GM12873 (cell line): ENCODE results near the gene TECR.
A peak's percentile ranks its signal among the peaks of the same experiment; 100 is the strongest.

Source experiments
- TF ChIP-seq, protein P1 (sequence below): IDR thresholded peaks from 2 replicates; pipeline ENCODE4 v1.5.1; 2012; ENCODE audit warnings: low read depth, mild to moderate bottlenecking, moderate library complexity, low read length, control low read depth; ENCODE audit not compliant: insufficient read depth; ENCODE audit errors: missing control alignments

TECR gene

DNA sequence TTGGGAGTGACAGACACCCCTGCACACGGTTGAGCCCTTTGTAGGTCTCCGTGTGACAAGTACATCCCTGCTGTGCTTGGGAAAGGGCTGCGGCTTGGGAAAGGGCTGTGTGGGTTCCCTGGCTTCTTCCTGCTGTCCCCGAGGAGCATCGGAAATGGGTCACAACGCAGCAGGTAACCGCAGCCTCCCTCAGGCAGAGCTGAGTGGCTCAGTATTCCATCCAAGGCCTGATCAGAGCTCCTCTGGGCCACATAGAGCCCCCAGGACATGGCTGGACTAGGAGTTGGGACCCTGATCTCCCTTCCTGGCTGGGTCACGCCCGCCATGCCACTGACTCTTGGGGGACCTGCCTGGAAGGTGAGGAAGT, 16.3 kb downstream of the TECR start:
- TF ChIP-seq, protein P1, sequence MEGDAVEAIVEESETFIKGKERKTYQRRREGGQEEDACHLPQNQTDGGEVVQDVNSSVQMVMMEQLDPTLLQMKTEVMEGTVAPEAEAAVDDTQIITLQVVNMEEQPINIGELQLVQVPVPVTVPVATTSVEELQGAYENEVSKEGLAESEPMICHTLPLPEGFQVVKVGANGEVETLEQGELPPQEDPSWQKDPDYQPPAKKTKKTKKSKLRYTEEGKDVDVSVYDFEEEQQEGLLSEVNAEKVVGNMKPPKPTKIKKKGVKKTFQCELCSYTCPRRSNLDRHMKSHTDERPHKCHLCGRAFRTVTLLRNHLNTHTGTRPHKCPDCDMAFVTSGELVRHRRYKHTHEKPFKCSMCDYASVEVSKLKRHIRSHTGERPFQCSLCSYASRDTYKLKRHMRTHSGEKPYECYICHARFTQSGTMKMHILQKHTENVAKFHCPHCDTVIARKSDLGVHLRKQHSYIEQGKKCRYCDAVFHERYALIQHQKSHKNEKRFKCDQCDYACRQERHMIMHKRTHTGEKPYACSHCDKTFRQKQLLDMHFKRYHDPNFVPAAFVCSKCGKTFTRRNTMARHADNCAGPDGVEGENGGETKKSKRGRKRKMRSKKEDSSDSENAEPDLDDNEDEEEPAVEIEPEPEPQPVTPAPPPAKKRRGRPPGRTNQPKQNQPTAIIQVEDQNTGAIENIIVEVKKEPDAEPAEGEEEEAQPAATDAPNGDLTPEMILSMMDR: no peak

DNA sequence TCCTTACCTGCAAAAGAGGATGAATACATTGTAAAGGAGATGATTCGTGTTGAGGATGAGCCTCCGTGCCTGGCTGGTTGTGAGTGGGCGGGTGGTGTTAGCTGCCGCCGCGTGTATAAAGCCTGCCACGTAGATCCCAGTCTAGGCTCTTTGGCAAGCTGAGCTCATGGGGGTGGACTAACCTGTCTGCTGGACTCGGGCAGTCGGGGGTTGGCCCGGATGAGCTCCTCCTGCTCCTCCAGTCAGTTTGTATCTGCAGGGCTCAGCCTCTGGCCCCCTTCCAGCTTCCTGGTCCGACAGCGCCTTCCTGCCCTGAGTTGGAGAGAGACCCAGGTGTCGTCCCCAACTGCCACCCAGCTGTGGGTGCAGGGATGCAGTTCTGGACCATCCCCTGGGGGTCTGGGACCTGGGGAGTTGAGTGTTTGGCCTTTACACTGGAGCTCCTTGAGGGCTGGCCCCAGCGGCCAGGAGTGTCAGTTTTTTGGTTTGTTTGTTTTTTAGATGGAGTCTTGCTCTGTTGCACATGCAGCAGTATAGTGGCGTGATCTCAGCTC, 20.9 kb downstream of the TECR start:
- TF ChIP-seq, protein P1: no peak

DNA sequence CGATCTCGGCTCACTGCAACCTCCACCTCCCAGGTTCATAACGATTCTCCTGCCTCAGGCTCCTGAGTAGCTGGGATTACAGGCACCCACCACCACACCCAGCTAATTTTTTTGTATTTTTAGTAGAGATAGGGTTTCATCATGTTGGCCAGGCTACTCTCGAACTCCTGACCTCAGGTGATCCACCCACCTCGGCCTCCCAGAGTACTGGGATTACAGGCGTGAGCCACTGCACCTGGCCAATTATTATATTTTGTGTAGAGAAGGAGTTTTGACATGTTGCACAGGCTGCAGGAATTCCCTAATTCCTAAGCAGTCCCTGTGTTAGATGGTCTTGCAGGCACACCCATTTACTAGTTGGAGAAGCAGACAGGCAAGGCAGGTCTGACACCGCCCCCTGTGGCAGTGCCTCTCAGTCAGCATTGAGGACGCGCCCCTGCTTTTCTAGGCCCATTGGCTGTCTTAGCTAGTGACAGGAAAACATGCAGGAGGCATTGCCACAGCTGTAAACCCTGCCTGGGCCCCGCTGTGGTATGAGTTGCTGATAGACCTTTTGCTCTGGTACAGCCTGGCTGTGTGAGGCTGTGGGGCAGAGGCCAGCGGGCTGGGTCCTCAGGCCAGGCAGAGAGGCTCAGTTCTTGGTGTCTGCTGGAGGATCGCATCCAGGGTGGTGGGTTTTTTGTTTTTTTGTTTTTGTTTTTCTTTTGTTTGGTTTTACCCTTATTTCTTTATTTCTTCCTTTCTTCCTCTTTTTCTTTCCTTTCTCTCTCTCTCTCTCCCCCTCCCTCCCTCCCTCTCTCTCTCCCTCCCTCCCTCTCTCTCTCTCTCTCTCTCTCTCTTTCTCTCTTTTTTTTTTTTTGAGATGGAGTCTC, 22.0 kb downstream of the TECR start:
- TF ChIP-seq, protein P1: peak; percentile 57

DNA sequence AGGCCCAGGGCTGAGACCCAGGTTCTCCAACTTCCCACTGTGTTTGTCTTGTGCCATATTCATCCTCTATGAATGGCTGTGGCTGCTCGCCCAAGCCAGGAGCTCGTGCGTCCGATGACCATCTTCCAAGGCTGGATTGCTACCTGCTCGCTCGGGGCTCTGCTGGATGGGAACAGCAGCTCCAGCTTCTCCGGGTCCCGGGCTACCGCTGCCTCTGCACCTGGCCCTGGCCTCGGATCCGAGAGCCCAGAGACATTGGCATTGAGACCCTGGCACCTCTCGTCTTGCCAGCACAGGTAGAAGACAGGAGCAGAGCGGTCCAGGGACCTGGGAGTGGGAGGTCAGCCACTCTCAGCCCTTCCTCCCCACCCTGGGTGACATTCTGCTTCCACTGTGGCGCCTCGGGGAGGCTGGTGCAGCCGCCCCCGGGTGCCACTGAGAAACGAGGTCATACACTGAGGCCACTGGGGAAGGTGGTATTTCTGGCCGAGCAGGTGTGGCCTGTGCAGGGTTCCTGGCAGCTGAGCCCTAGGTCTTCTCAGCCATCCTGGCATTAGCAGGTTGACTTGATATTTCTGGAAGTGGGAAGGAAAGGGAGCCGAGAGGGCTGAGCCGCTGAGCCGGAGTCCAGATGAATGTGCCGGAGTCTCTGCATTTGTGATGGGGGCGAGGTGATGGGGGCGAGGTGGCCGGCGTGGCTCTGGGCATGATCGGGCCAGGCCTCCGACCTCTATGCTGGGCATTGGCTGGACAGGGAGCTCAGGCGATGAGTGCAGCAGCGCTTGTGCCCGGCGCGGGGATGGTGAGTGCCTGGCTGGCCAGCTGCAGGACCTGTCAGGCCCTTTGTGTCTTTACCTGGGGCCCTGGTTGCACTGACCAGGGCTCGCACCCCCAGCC, 23.9 kb downstream of the TECR start:
- TF ChIP-seq, protein P1: no peak

DNA sequence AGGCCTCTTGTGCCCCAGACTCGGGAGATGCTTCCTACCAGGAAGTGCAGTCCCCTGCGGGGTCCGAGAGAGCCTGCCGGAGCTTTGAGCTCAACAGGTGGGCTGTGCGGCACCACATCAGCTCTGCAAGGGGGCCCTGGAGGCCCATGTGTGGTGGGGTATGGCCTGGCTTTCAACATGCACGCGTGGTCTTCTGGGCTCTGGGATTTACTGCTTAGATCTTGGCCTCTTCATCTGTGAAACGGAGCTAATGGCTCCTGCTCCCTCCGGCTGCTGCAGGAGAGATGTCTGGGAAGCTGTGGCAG, 24.5 kb downstream of the TECR start:
- TF ChIP-seq, protein P1: no peak

DNA sequence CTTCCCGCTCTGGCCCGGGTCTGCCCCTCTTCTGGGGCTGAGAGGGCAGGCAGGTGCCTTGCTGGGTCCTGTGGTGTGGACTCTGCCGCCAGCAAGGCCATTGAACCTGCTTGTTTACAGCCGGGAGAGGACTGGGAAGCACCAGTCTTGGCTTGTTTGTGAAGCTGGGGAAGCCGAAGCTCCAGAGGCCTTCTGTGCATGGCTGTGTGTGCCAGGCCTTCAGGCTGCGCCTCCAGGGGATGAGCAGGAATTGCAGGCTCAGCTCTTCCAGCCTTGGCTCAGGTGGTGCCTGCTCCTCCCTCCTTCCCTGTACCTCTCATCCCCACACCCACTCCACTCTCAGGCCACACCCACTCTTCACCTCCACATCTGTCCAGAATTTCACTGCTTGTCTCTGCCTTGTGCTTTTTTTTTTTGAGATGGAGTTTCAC, 25.0 kb downstream of the TECR start:
- TF ChIP-seq, protein P1: no peak
